Endothelial cell of umbilical vein (primary cell): ENCODE results near the gene ABLIM2. TPM values are rescaled to one million over a fixed set of nuclear protein-coding genes. Genes with fewer than 3 reads are reported as not detected.

Source experiments
- BruUV-seq: library from RNA; stranded (reverse); fragments of 400-500 nt; replicated peaks from 2 replicates; lab custom pipeline; 2021; lab: Mats Ljungman, UMichigan
- CTCF ChIA-PET: fragments of 300-600, 350-600 bp; sonication (Branson Sonifier 250); formaldehyde crosslinking; loops from one replicate; lab custom pipeline; 2021; ENCODE audit warnings: antibody characterized with exemption, inconsistent platforms; lab: Charles Lee
- POLR2A ChIA-PET: fragments of 300-600, 350-600 bp; sonication (Branson Sonifier 250); formaldehyde crosslinking; loops from one replicate; lab custom pipeline; 2021; ENCODE audit warnings: antibody characterized with exemption, inconsistent platforms; lab: Charles Lee
- DNase-seq: peaks from one replicate; pipeline ENCODE4 v3.0.0-alpha.2; 2011; ENCODE audit warnings: low read depth, low spot score
- FAIRE-seq: peaks from 2 replicates; lab custom pipeline; 2011; peaks lifted over from hg19 to GRCh38; lab: Jason Lieb, UNC
- H2AFZ ChIP-seq: 2 replicates; pipeline ENCODE4 v1.6.0; 2012; ENCODE audit warnings: low read depth, low read length, control low read depth, inconsistent platforms
- H3K27ac ChIP-seq: 2 replicates; pipeline ENCODE4 v1.5.1; 2011; ENCODE audit warnings: low read depth, mild to moderate bottlenecking, control low read depth, low read length, moderate library complexity; ENCODE audit not compliant: insufficient read depth
- H3K27me3 ChIP-seq, 2 experiments: 2 replicates each; pipeline versions ENCODE4 v1.6.0 to v1.6.1; 2011; ENCODE audit warnings: low read length in 2 of 2, mixed read lengths in 1 of 2; ENCODE audit not compliant: control insufficient read depth in 2 of 2, insufficient read depth in 2 of 2
- H3K36me3 ChIP-seq, 2 experiments: 2 replicates in 1 of 2; 3 replicates in 1 of 2; pipeline ENCODE4 v1.5.1; 2011; ENCODE audit warnings: low read length in 2 of 2, mild to moderate bottlenecking in 1 of 2, moderate library complexity in 1 of 2; ENCODE audit not compliant: control insufficient read depth in 2 of 2, insufficient read depth in 2 of 2; ENCODE audit errors: extremely low read depth in 1 of 2
- H3K4me1 ChIP-seq: 3 replicates; pipeline ENCODE4 v1.5.1; 2011; ENCODE audit warnings: mild to moderate bottlenecking, low read length; ENCODE audit not compliant: control insufficient read depth, insufficient read depth; ENCODE audit errors: extremely low read depth
- H3K4me2 ChIP-seq: 2 replicates; pipeline ENCODE4 v1.6.1; 2011; ENCODE audit warnings: low read length, control low read depth, mixed read lengths; ENCODE audit not compliant: insufficient read depth
- H3K4me3 ChIP-seq, 3 experiments: fragments of 200-600 bp in 1 of 3; sonication (generic), shearing (Covaris generic) in 1 of 3; replicated peaks in 1 of 3; 2 replicates each; pipeline ENCODE4 v1.5.1; 2011 to 2016; ENCODE audit warnings: control low read depth in 3 of 3, low read length in 3 of 3, mild to moderate bottlenecking in 2 of 3, inconsistent platforms in 1 of 3, low read depth in 1 of 3, moderate library complexity in 1 of 3; ENCODE audit not compliant: insufficient read depth in 1 of 3
- H3K79me2 ChIP-seq: 2 replicates; pipeline ENCODE4 v1.6.0; 2012; ENCODE audit warnings: low read length, inconsistent platforms; ENCODE audit not compliant: control insufficient read depth, insufficient read depth
- H3K9ac ChIP-seq: replicated peaks from 2 replicates; pipeline ENCODE3; 2011; ENCODE audit warnings: low read length, control low read depth; ENCODE audit not compliant: insufficient read depth; ENCODE audit errors: extremely low read depth
- H3K9me1 ChIP-seq: replicated peaks from 3 replicates; pipeline ENCODE4 v1.6.0; 2011; ENCODE audit warnings: mild to moderate bottlenecking, low read length; ENCODE audit not compliant: control insufficient read depth, insufficient read depth; ENCODE audit errors: extremely low read depth
- H3K9me3 ChIP-seq: replicated peaks from 2 replicates; pipeline ENCODE4 v1.5.1; 2012; ENCODE audit warnings: low read length, inconsistent platforms; ENCODE audit not compliant: control insufficient read depth, insufficient read depth
- H4K20me1 ChIP-seq: replicated peaks from 2 replicates; pipeline ENCODE3; 2011; ENCODE audit warnings: mild to moderate bottlenecking, low read length; ENCODE audit not compliant: control insufficient read depth, insufficient read depth; ENCODE audit errors: extremely low read depth
- FOS ChIP-seq: IDR thresholded peaks from 2 replicates; pipeline ENCODE4 v1.6.1; 2011; ENCODE audit warnings: mild to moderate bottlenecking, low read length, moderate library complexity, borderline replicate concordance; ENCODE audit not compliant: insufficient read depth
- MYC ChIP-seq: IDR thresholded peaks from one replicate; pipeline ENCODE4 v1.6.1; 2011; ENCODE audit warnings: mild to moderate bottlenecking, low read depth, low read length
- POLR2A ChIP-seq: IDR thresholded peaks from 2 replicates; pipeline ENCODE4 v1.6.1; 2012; ENCODE audit warnings: low read depth, mild to moderate bottlenecking, control low read depth, low read length
- POLR2AphosphoS5 ChIP-seq: IDR thresholded peaks from 2 replicates; pipeline ENCODE4 v1.6.1; 2012; ENCODE audit warnings: low read depth, mild to moderate bottlenecking, control low read depth, low read length, moderate library complexity; ENCODE audit not compliant: insufficient read depth
- dilution Hi-C: fragments of 300-500 bp; cut with MboI; formaldehyde crosslinking; loops from one replicate; pipeline ENCODE4 v1.15.0; 2019; ENCODE audit warnings: low sequenced_read_pairs; ENCODE audit not compliant: extremely low pct_ligation_motif_present
- intact Hi-C: fragments of 100-400 bp; cut with micrococcal nuclease; formaldehyde crosslinking; loops from one replicate; pipeline ENCODE4 v1.10.0; 2022
- polyA plus RNA-seq, 4 experiments: library from polyadenylated mRNA; depleted of rRNA in 3 of 4; stranded (reverse) in 3 of 4; unstranded in 1 of 4; fragments of >200 nt; gene quantifications; 2 replicates each; pipeline versions ENCODE4 v1.2.1 to v1.2.3, GENCODE V29; 2011 to 2012; ENCODE audit warnings: missing spikeins in 1 of 4
- total RNA-seq: library from RNA; stranded (reverse); gene quantifications from 2 replicates; pipeline ENCODE4 v1.2.3, GENCODE V29; 2021
- TF ChIP-seq, protein P1 (sequence below): IDR thresholded peaks from 2 replicates; pipeline ENCODE4 v1.6.1; 2011; ENCODE audit not compliant: insufficient read depth, insufficient read length
- TF ChIP-seq, protein P2 (sequence below), 2 donors: IDR thresholded peaks; 1 replicate in 1 of 2; 2 replicates in 1 of 2; pipeline ENCODE4 v1.5.1; 2011; ENCODE audit warnings: low read length in 2 of 2, mild to moderate bottlenecking in 2 of 2, moderate library complexity in 2 of 2, control low read depth in 1 of 2, inconsistent platforms in 1 of 2, low read depth in 1 of 2; ENCODE audit not compliant: insufficient read depth in 1 of 2; ENCODE audit errors: extremely low read depth in 1 of 2

The ABLIM2 gene
- total and polyA plus RNA-seq, 2 donors (not counting 3 experiments of a cell fraction or from before 2014, with no cell fraction given) = 0.28 to 0.66 TPM

- TF ChIP-seq POLR2AphosphoS5 = no peak
- no peak for TF ChIP-seq MYC
- TF ChIP-seq POLR2A = no peak
- TF ChIP-seq, protein P1, sequence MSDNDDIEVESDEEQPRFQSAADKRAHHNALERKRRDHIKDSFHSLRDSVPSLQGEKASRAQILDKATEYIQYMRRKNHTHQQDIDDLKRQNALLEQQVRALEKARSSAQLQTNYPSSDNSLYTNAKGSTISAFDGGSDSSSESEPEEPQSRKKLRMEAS = no peak
- dilution Hi-C loops (no loop called here), intact Hi-C loops (loop anchor here (5.0 kb wide), 1 partner anchor 204 kb away; no protein-coding TSS in a partner anchor)
- Histone ChIP-seq H3K36me3 (no peaks in the 10 kb centered on the region), H3K4me2 (no peak overlapping the region), H4K20me1 (no peaks in the 10 kb centered on the region), H3K9me3 (no peaks in the 10 kb centered on the region), H3K4me3 (no peak overlapping the region), H3K27ac (no peak overlapping the region), H3K9ac (no peak overlapping the region), H3K27me3 (no peaks in the 10 kb centered on the region), H3K9me1 (no peaks in the 10 kb centered on the region), H3K4me1 (peaks cover 12% of the 10 kb centered on the region), H3K79me2 (no peaks in the 10 kb centered on the region), H2AFZ (no peak overlapping the region)
- ChIA-PET POLR2A (no interaction called here), CTCF (interaction anchor here (0.6 to 7.5 kb wide), 18 partner anchors 10 to 268 kb away, joined by 3 to 163 read pairs (median 4); partner anchors contain the start of gene AFAP1)
- BruUV-seq = no TSS peak
- FAIRE-seq = no peak
- DNase-seq = no peak
These were observed 170.2 kb downstream of the ABLIM2 start for GRCh38 chr4:7988437-7988836.

DNA sequence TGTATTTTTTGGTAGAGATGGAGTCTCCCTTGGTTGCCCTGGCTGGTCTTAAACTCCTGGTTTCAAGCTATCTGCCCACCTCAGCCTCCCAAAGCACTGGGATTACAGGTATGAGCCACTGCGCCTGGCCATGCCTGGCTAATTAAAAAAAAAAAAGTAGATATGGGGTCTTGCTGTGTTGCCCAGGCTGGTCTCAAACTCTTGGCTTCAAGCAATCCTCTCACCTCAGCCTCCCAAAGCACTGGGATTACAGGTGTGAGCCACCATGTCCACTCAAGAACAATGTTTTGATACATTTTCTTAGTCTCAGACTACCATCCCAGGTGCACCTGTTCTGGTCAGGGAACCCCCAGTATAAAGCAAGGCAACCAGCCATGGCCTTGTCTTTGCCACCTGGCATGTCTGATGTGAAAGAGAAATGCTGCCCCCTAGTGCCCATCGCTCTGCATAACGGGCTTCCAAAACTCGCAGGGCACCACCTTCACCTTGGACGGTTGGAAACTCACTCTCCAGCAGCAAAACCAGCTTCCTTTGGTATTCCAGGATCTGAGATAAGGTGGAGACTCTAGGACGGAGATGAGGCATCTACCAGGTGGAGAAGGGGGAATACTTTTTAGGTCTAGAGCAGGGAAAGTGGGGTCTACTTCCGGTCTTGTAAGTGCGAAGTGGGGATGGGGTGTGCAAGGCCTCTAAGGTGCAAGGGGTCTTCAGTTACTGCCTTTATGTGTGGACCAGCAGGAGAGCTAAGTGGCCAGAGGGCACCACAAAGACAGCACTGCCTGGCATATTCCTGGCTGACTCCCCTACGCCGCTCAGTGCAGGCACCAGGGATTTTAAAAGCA is 171.2 kb downstream of the ABLIM2 start:
- H3K9me3 ChIP-seq = no peaks in the 10 kb centered on the region
- CTCF ChIA-PET = interaction anchor here (0.6 to 7.5 kb wide), 24 partner anchors 9 to 265 kb away, joined by 3 to 163 read pairs (median 4); partner anchors contain the start of gene AFAP1
- BruUV-seq = no TSS peak
- H3K27me3 ChIP-seq = no peaks in the 10 kb centered on the region
- DNase-seq = peak; percentile 74
- H3K9me1 ChIP-seq = no peaks in the 10 kb centered on the region
- dilution Hi-C loops = no loop called here
- H3K4me3 ChIP-seq = no peak overlapping the region
- H3K27ac ChIP-seq = no peak overlapping the region
- H3K4me1 ChIP-seq = peaks cover 12% of the 10 kb centered on the region
- H3K36me3 ChIP-seq = no peaks in the 10 kb centered on the region
- no peak overlapping the region for H2AFZ ChIP-seq
- no peak overlapping the region for H3K9ac ChIP-seq
- TF ChIP-seq, protein P2, sequence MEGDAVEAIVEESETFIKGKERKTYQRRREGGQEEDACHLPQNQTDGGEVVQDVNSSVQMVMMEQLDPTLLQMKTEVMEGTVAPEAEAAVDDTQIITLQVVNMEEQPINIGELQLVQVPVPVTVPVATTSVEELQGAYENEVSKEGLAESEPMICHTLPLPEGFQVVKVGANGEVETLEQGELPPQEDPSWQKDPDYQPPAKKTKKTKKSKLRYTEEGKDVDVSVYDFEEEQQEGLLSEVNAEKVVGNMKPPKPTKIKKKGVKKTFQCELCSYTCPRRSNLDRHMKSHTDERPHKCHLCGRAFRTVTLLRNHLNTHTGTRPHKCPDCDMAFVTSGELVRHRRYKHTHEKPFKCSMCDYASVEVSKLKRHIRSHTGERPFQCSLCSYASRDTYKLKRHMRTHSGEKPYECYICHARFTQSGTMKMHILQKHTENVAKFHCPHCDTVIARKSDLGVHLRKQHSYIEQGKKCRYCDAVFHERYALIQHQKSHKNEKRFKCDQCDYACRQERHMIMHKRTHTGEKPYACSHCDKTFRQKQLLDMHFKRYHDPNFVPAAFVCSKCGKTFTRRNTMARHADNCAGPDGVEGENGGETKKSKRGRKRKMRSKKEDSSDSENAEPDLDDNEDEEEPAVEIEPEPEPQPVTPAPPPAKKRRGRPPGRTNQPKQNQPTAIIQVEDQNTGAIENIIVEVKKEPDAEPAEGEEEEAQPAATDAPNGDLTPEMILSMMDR (IDR thresholded peaks at IDR 0.05; ENCODE audit: extremely low read depth in 1 of 2, insufficient read depth in 1 of 2, low read depth in 1 of 2, low read length in 2 of 2) = peak; percentile 84 to 86
- TF ChIP-seq FOS = no peak
- peak; percentile 97 for FAIRE-seq
- H3K79me2 ChIP-seq = no peaks in the 10 kb centered on the region
- POLR2A ChIA-PET = interaction anchor here (1.6 kb wide), 1 partner anchor 48 kb away, joined by 9 read pairs; the partner anchor contains the start of gene AFAP1
- H3K4me2 ChIP-seq = no peak overlapping the region
- intact Hi-C loops = loop anchor here (1.0 to 5.0 kb wide), 8 partner anchors 111 to 265 kb away; no protein-coding TSS in a partner anchor
- no peaks in the 10 kb centered on the region for H4K20me1 ChIP-seq
